A549 (cell line): ENCODE data around the gene MPC1. TPM values are rescaled to one million over a fixed set of nuclear protein-coding genes. Genes with fewer than 3 reads are reported as not detected.
A peak's percentile ranks its signal among the peaks of the same experiment; 100 is the strongest.

Experiments
- ATAC-seq, 2 experiments: fragments of 200-7000 bp in 1 of 2; fragments of >200 bp in 1 of 2; cut with Nextera tagmentation in 1 of 2; cut with Tn5 transposase in 1 of 2; 3 replicates each; pipeline versions ENCODE4 v1.8.0 to v1.9.1; 2018 to 2020; ENCODE audit warnings: mild to moderate bottlenecking in 1 of 2, moderate library complexity in 1 of 2
- CTCF ChIA-PET: fragments of 300-600 bp; sonication (Branson Sonifier 250); formaldehyde crosslinking; extraction: SDS; loops from one replicate; lab custom pipeline; 2021; ENCODE audit warnings: antibody characterized with exemption, inconsistent platforms; lab: Yijun Ruan, JAX
- POLR2A ChIA-PET: fragments of 350-600 bp; formaldehyde crosslinking; extraction: SDS; loops from one replicate; lab custom pipeline; 2021; ENCODE audit warnings: antibody characterized with exemption, inconsistent platforms; lab: Yijun Ruan, JAX
- DNase-seq, 2 experiments: peaks; one replicate each; pipeline versions ENCODE4 v3.0.0 to v3.0.0-alpha.2; 2011 to 2016; ENCODE audit warnings: low read depth in 1 of 2, low spot score in 1 of 2
- FAIRE-seq: peaks from 2 replicates; lab custom pipeline; 2011; peaks lifted over from hg19 to GRCh38; lab: Jason Lieb, UNC
- H3K27ac ChIP-seq, 2 experiments: fragments of >200 bp; sonication (Bioruptor Twin); formaldehyde crosslinking; 3 replicates each; pipeline ENCODE4 v1.5.1; 2016 to 2017
- H3K4me1 ChIP-seq: fragments of >200 bp; sonication (Bioruptor Twin); formaldehyde crosslinking; 3 replicates; pipeline ENCODE4 v1.6.1; 2016
- H3K4me2 ChIP-seq: fragments of >200 bp; sonication (Bioruptor Twin); formaldehyde crosslinking; 3 replicates; pipeline ENCODE4 v1.6.1; 2016
- H3K4me3 ChIP-seq: fragments of >200 bp; sonication (Bioruptor Twin); formaldehyde crosslinking; 3 replicates; pipeline ENCODE4 v1.5.1; 2016
- H3K9me3 ChIP-seq: fragments of >200 bp; sonication (Bioruptor Twin); formaldehyde crosslinking; 3 replicates; pipeline ENCODE4 v1.6.1; 2016
- BCL3 ChIP-seq: fragments of >200 bp; sonication (Bioruptor Twin); formaldehyde crosslinking; IDR thresholded peaks from 3 replicates; pipeline ENCODE4 v1.6.1; 2016
- CBX2 ChIP-seq: fragments of 200-600 bp; sonication (generic); IDR thresholded peaks from 2 replicates; pipeline ENCODE4 v1.6.1; 2016; ENCODE audit warnings: low read depth, mild to moderate bottlenecking, borderline replicate concordance
- CHD4 ChIP-seq: fragments of 200-600 bp; sonication (generic); IDR thresholded peaks from 2 replicates; pipeline ENCODE4 v1.6.1; 2016; ENCODE audit warnings: antibody characterized with exemption, mild to moderate bottlenecking, borderline replicate concordance
- ELK1 ChIP-seq: fragments of 150-350 bp; IDR thresholded peaks from 2 replicates; pipeline ENCODE4 v1.6.1; 2014; ENCODE audit warnings: low read depth, mild to moderate bottlenecking, low read length
- ESRRA ChIP-seq: fragments of 150-350 bp; IDR thresholded peaks from 2 replicates; pipeline ENCODE4 v1.6.1; 2014; ENCODE audit warnings: mild to moderate bottlenecking, low read length, borderline replicate concordance
- FOSB ChIP-seq: fragments of 250-450 bp; sonication (Bioruptor Pico); IDR thresholded peaks from 2 replicates; pipeline ENCODE4 v1.5.0; 2020; ENCODE audit warnings: mild to moderate bottlenecking, moderate library complexity
- MAFK ChIP-seq: fragments of 450-650 bp; IDR thresholded peaks from 2 replicates; pipeline ENCODE4 v1.6.1; 2014; ENCODE audit not compliant: partially characterized antibody
- NFE2L2 ChIP-seq: fragments of 150-350 bp; conservative IDR thresholded peaks from 2 replicates; pipeline ENCODE4 v1.6.1; 2014; ENCODE audit warnings: low read length
- PHF8 ChIP-seq: fragments of 200-600 bp; sonication (generic); IDR thresholded peaks from 2 replicates; pipeline ENCODE4 v1.6.1; 2016; ENCODE audit warnings: low read depth, mild to moderate bottlenecking, antibody characterized with exemption, moderate library complexity, borderline replicate concordance
- RNF2 ChIP-seq: fragments of 200-600 bp; sonication (generic); IDR thresholded peaks from 2 replicates; pipeline ENCODE4 v1.6.1; 2016; ENCODE audit warnings: low read depth, mild to moderate bottlenecking, antibody characterized with exemption, moderate library complexity, borderline replicate concordance
- TFCP2L1 ChIP-seq: fragments of 250-450 bp; sonication (Bioruptor Pico); IDR thresholded peaks from 2 replicates; pipeline ENCODE4 v1.5.0; 2021; ENCODE audit warnings: mild to moderate bottlenecking
- TP53 ChIP-seq: fragments of 250-450 bp; sonication (Bioruptor Pico); IDR thresholded peaks from 2 replicates; pipeline ENCODE4 v1.5.0; 2021; ENCODE audit warnings: mild to moderate bottlenecking, moderate library complexity
- WGBS: methylation state at CpG from one replicate; pipeline ENCODE4 v1.1.6; 2017; ENCODE audit errors: missing lambda C conversion rate; 5-methylcytosine and 5-hydroxymethylcytosine counted together
- polyA plus RNA-seq, 4 experiments: library from polyadenylated mRNA; depleted of rRNA in 3 of 4; stranded (reverse); fragments of >200 nt; fragmentation: RNase III in 1 of 4; extraction: RNeasy Plus Mini Kit Qiagen cat#74134 plus additional on column Dnase treatment in 1 of 4; gene quantifications; 2 replicates in 3 of 4; 3 replicates in 1 of 4; pipeline ENCODE4 v1.2.3, GENCODE V29; 2011 to 2017
- TF ChIP-seq, protein P1 (sequence below): fragments of 450-650 bp; IDR thresholded peaks from 2 replicates; pipeline ENCODE4 v1.6.1; 2014; ENCODE audit warnings: antibody characterized with exemption

Gene MPC1
- polyA plus RNA-seq, 2 of the 4 experiments (the other 2 are of a cell fraction) = 4.4 to 7.7 TPM

GRCh38 chr6:166323395-166323794 is 59.3 kb downstream of the MPC1 start (continued):
- no peak for TF ChIP-seq BCL3
- TF ChIP-seq CBX2 = no peak
- TF ChIP-seq NFE2L2 = no peak
- TF ChIP-seq TP53 = no peak

DNA sequence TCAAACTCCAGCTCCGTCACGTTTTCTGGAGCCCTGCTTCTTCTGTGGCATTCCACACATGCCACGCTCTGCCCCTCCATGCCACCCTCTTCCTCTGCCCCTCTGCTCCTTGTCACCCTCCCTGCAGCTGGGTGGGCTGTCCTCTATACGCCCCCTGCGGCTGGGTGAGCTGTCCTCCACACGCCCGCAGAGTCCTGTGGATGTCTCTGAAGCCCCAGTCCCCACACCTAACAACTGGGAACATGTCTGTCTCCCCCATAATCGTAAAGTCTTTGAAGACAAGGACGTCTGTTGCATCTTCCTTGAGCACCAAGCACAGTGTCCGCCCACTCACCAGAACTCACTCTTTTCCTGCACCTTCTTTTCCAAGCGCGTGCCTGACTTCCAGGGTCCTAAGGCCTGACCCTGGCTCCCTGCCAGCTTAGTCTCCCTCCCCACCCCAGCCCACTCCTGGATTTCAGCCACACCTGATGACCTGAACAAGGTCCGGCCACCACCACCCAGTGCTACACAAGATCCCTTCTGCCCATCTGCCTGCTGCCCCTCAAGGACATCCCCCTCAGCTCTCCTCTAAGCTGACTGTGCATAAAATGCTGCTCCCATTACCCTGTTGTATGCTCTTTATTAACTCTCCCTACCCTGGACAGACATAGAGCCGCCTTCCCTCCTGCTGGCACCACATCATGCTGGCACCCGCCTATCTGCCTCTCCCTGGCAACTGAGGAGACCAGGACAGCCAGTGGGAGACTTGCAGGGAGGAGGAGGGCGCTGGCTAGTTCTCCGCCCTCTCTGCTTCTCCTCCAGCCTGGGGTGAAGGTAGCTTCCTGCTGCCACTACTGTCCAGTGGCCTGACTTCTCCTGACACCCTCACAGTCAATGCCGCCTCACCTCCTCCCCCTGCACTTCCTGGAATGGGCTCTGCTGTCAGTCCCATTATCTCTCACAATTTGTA is 63.8 kb downstream of the MPC1 start:
- TF ChIP-seq MAFK = peak; percentile 47
- TF ChIP-seq BCL3 = no peak
- FAIRE-seq (no peak), ATAC-seq (peak; percentile 39 to 63; a peak in 5 of 6 replicates), DNase-seq (no peak)
- Histone ChIP-seq H3K4me3 (no peak overlapping the region), H3K4me1 (no peaks in the 10 kb centered on the region), H3K4me2 (no peak overlapping the region), H3K27ac (no peak overlapping the region), H3K9me3 (no peaks in the 10 kb centered on the region)
- 92% methylated on average over 16 of the region's 18 CpGs for WGBS
- ChIA-PET POLR2A (no interaction called here), CTCF (interaction anchor here (1.1 kb wide), 1 partner anchor 10 kb away, joined by 5 read pairs; the partner anchor contains the start of gene PRR18)

GRCh38 chr6:166318227-166318626 is 64.5 kb downstream of the MPC1 start:
- CTCF ChIA-PET = interaction anchor here (1.1 kb wide), 1 partner anchor 9 kb away, joined by 5 read pairs; the partner anchor contains the start of gene PRR18
- ATAC-seq = peak in 1 of 2 experiments; percentile 46; a peak in 3 of 6 replicates
- POLR2A ChIA-PET = no interaction called here

More at GRCh38 chr6:166318227-166318626, 64.5 kb downstream of the MPC1 start:
- no peak for DNase-seq
- WGBS = 85% methylated on average over 14 of the region's 14 CpGs
- Histone ChIP-seq H3K4me3 (no peak overlapping the region), H3K4me2 (no peak overlapping the region), H3K9me3 (no peaks in the 10 kb centered on the region), H3K4me1 (no peaks in the 10 kb centered on the region), H3K27ac (no peak overlapping the region)
- no peak for TF ChIP-seq ELK1
- no peak for TF ChIP-seq PHF8
- no peak for TF ChIP-seq RNF2
- TF ChIP-seq TFCP2L1 (CRISPR knock-in tag) = no peak
- TF ChIP-seq CHD4 = no peak
- TF ChIP-seq, protein P1, sequence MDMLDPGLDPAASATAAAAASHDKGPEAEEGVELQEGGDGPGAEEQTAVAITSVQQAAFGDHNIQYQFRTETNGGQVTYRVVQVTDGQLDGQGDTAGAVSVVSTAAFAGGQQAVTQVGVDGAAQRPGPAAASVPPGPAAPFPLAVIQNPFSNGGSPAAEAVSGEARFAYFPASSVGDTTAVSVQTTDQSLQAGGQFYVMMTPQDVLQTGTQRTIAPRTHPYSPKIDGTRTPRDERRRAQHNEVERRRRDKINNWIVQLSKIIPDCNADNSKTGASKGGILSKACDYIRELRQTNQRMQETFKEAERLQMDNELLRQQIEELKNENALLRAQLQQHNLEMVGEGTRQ = no peak
- no peak for TF ChIP-seq ESRRA
- TF ChIP-seq TP53 = no peak
- no peak for TF ChIP-seq FOSB
- FAIRE-seq = no peak
